Ramos (cell line): Measurements from ENCODE around the gene ADAM19.

Source experiments
- in situ Hi-C: fragments of 300-500 bp; cut with MboI; formaldehyde crosslinking; loops from one replicate; pipeline ENCODE4 v1.14.3; 2022; ENCODE audit warnings: low sequenced_read_pairs; ENCODE audit not compliant: unreplicated experiment

The ADAM19 gene, protein sequence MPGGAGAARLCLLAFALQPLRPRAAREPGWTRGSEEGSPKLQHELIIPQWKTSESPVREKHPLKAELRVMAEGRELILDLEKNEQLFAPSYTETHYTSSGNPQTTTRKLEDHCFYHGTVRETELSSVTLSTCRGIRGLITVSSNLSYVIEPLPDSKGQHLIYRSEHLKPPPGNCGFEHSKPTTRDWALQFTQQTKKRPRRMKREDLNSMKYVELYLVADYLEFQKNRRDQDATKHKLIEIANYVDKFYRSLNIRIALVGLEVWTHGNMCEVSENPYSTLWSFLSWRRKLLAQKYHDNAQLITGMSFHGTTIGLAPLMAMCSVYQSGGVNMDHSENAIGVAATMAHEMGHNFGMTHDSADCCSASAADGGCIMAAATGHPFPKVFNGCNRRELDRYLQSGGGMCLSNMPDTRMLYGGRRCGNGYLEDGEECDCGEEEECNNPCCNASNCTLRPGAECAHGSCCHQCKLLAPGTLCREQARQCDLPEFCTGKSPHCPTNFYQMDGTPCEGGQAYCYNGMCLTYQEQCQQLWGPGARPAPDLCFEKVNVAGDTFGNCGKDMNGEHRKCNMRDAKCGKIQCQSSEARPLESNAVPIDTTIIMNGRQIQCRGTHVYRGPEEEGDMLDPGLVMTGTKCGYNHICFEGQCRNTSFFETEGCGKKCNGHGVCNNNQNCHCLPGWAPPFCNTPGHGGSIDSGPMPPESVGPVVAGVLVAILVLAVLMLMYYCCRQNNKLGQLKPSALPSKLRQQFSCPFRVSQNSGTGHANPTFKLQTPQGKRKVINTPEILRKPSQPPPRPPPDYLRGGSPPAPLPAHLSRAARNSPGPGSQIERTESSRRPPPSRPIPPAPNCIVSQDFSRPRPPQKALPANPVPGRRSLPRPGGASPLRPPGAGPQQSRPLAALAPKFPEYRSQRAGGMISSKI

DNA sequence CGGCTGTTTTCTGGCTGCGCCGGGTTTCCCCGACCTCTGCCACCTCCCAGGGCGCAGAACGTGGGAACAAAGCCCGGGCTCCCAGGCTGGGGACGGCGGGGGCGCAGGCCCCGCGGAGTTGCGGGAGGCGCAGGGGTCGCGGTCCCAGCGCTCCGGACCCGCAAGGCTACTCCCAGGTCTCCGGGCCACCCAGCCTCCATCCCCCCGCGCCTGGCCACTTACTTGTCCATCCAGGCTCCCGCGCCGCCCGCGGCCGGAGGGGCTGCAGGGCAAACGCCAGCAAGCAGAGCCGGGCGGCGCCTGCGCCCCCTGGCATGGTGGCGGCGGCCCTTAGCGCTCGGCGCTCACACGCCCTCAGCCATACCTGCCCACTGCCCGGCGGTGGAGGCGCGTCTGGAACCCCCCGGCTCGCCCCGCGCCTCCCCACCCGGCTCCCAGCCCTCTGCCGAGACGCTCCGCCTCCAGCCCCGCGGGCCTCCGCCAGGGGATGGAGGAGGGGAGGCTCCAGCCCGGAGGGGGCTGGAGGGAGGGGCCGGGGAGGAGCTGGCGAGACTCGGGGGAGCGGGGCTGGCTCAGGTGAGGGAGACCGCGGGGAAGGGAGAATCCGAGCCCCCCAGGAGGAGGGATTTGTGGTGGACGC, at the start of gene ADAM19:
Gene ADAM19, minus strand, starts transcription at position 395 of the 640 bp plus-strand sequence. Its CDS starts 79 bp downstream, at position 316.
- in situ Hi-C loops, result no loop called here

DNA sequence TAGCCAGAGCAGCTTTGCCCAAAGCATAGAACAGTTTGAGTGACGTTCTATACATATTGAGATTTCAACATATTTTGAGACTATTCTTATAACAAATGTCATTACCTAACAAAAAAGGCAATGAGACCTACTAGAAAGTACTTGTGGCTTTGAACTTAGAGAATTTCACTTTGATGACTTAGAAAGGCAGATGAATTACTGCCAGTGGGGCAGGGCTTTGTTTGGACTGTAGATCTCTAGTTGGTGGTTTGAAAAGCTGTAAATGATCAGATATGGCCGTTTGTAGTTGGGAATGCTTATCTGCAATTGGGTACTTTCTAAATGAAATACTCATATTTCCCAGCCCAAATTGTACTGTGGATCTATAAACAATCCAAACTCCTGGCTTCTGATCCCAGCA, 48.6 kb upstream of the ADAM19 start:
- in situ Hi-C loops, result no loop called here

DNA sequence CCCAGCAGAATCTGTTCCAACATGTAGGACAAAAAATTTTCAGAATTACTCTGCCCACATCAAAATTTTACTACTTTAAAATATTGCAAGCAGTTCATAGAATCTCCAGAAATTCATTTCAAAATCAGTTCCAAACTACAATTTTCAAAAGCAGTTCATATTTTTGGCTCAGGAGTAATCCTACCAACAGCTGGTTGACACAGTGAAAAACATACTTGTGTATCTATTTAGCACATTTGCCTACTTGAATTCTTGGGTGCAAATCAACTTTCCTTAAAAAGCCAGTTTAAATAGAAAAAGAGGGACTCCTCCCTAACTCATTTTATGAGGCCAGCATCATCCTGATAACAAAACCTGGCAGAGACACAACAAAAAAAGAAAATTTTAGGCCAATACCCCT, 45.2 kb upstream of the ADAM19 start:
- in situ Hi-C loops, result no loop called here

DNA sequence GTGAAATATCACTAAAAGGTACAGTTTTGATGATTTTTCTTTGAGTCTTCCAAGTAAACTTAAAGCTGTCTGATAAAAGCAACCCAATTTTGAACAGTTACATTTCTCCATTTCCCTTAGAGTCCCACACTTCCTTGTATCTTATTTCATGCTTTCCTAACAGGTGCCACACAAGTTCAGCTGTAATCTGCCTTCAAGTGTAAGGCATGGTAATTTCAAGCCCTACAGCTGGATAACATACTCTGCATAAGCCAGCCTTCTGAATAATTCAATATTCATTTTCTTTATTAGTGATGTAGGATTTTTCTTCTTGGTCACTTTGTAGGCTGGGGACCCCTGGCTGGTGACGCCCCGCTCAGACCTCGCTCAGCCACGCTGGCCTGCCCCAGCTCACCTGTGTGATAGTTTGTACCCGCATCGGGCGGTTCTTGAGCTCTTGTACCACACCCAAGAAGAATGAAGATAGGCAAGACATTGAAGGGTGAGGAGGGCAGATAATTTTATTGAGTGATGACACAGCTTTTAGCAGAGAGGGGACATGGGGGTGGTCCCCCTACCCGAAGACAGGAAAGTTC, 42.7 kb upstream of the ADAM19 start:
- in situ Hi-C loops, result no loop called here

DNA sequence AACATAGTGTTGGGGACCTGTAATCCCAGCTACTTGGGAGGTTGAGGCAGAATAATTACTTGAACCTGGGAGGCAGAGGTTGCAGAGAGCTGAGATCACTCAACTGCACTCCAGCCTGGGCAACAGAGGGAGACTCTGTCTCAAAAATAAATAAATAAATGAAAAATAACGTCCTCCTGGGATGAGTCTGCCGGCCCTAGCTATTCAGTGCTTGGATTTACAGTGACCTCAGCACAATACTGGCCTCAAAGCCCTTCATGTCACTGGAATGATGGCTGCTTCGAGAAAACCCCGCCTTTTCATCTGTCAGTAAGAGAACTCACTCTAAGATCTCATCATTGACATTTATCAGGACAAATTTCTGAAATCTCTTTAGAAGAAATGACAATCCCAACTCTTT, 41.2 kb upstream of the ADAM19 start:
- in situ Hi-C loops, result no loop called here

DNA sequence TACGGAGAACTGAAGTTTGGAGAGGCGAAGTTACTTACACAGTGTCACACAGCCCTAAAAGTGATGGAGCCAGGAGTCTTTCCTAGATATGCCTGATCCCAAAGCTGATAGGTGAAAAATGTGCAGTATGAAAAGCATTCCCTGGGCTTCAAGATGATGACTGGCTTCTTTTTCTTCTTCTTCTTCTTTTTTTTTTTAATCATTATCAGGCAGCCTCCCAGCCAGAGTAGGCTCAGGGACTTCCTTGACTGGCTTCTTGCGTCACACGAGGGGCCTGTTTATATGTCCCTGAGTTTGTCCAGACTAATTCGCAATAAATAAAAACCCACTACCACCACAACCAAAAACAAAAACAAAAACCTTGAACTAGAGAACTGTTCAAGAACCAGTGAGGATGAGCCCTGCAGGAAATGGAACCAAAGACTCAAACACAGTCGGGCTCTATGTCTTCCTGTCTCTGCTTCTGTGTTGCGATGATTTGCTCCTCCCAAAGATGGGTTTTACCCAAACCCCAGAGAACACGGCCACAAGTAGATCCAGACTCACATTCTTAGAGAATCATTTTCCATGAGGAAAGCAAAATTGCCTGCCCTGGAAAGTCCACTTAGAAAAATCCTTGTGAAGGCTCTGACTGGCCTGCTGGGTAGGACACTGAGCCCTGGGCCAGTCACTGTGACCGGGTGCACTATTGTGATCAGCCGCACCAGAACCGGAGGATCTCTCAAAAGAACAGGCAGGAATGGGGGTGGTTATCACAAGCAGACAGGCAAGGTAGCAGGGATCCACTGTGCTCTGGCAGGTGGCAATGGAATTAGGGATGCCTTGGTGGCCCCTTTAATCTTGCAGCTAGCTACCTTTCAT, 38.0 kb upstream of the ADAM19 start:
- in situ Hi-C loops, result no loop called here

DNA sequence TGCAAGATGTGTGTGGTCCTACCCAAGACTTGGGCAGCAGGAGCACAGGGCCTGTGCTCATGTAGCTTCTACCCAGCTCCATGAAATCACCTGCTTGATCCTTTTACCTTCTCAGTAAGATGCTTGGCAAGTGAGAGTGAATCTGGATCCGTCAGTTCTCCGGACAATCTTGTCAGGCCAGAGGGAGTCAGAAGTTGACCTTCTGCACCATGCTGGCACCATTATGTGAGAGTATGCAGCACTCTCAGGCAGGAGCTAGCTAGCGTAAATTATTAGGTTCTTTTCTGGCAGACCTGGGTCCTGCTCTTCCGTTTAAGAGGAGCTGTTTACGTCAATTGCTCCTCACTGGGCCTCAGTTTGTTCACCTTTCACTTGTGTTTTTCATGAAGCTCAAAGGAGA, 37.0 kb upstream of the ADAM19 start:
- in situ Hi-C loops, result no loop called here

DNA sequence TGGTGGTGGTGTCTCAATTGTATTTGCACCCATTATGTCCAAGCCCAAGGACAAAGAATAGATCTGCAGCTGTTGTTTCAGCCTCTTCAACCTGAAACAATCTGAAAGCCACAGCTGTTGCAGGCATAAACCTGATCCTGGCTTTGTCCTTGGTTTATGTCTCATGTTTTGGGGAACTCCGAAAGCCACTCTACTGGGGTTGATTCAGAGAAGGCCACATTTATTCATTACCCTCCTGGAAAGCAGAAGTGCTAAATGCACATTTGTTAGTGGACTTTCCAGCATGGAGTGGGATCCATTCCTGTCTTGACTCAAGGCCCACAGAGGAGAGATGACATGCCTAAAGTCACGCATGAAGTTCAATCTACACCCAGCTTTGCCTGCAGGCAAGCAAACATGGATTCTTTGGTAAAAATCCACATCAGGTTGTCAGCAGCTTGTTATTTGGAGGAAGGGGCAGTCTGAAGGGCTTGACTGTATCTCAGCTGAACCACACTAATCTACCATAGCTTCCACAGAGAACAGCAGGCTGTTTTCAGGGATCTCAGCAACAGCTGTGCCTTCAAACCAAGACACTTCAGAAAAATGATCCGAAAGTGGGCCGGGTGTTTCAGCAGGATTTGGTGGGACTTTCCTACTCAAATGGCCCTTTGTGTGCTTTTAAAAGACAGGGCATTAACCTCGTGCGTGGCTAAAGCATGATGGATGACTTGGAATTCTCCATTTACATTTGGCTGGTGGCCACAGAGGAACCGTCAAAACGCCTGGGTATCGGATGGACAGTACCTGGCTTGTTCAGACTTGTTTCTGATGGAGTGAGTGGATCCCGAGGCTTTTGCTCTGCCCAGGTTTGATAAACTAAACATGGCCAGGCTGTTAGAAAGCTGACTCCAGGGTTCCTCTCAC, 36.2 kb upstream of the ADAM19 start:
- in situ Hi-C loops, result no loop called here

DNA sequence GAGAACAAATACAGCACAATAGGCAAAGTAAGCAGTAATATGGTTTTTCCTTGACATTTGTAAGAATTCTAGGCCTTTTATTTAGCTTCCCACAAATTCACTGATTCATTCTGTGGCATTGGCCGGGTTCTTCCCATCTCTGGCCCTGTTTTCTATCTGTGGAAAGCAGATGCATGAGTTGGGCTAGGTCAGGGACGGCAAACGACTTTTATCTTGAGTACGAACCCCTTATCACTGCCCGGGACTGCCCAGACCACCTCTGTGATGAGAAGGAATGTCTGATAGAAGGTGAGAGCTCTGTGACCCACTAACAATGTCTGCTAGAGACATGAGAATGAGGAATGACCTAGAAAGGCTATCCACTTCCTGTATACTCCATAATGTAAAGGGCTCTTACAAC, 35.4 kb upstream of the ADAM19 start:
- in situ Hi-C loops, result no loop called here

DNA sequence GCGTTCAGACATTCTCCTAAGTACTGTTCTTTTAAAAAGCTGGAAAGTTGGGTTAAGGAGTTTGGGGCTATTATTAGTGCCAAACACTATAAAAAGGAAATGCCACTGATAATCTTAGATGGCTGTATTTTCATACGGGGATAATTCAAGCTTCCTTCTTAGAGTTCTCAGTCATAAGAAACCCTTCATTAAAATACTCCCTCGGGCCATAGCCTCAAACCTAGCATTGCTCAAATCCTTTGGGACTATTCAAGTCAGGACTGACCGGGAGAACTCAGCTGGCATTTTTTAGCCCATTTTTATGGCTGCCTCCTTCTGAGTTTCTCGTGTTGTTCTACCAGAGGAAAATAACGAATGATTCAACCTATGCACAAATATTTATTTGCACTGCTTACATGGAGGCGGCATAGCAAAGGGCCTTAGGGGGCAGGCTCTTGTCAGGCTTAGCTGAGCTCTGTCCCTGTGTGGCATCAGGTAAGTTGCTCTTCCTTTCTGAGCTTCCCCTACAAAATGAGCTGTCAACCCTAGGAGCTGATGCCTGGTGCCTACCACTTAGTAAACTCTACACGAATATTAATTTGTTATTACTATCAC, 33.5 kb upstream of the ADAM19 start:
- in situ Hi-C loops, result no loop called here

DNA sequence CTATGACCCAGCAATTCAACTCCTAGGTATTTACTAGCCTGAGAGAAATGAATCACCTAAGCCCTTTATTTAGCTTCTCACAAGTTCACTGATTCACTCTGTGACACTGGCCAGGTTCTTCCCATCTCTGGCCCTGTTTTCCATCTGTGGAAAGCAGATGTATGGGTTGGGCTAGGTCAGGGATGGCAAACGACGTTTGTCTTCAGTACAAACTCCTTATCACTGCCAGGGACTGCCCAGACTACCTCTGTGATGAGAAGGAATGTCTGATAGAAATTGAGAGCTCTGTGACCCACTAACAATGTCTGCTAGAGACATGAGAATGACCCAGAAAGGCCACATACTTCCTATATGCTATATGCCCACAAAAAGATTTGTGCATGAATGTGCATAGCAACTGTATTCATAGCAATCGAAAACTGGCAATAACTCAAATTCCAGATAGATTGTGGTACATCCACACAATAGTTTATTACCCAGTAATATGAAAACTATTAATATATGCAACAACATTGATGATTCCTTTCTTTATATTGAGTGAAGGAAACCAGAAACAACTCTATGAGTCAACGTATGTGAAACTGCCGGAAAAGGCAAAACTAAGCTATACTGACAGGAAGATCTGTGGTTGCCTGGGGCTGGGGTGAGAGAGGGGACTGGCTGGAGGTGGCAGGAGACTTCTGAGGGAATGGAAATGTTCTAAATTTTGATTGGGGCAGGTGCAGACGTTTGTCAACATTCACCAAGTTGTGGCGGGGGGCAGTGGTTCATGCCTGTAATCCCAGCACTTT, 32.0 kb upstream of the ADAM19 start:
- in situ Hi-C loops, result no loop called here

DNA sequence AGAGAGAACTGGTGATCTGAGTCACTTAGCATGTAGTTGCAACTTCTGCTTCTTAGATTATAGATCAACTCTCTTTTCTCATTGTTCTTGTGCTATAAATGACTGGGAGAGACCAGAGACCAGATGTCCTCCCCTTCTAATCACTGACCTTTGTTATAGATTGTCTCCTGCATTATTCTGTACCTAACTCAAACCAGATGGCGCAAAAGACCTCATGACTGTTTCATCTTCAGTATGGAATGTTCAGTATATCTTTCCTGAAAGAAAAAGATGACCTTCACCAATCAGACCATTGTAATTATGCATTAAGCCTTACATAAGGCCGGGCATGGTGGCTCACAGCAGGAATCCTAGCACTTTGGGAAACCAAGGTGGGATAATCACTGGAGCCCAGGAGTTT, 30.5 kb upstream of the ADAM19 start:
- in situ Hi-C loops, result no loop called here

DNA sequence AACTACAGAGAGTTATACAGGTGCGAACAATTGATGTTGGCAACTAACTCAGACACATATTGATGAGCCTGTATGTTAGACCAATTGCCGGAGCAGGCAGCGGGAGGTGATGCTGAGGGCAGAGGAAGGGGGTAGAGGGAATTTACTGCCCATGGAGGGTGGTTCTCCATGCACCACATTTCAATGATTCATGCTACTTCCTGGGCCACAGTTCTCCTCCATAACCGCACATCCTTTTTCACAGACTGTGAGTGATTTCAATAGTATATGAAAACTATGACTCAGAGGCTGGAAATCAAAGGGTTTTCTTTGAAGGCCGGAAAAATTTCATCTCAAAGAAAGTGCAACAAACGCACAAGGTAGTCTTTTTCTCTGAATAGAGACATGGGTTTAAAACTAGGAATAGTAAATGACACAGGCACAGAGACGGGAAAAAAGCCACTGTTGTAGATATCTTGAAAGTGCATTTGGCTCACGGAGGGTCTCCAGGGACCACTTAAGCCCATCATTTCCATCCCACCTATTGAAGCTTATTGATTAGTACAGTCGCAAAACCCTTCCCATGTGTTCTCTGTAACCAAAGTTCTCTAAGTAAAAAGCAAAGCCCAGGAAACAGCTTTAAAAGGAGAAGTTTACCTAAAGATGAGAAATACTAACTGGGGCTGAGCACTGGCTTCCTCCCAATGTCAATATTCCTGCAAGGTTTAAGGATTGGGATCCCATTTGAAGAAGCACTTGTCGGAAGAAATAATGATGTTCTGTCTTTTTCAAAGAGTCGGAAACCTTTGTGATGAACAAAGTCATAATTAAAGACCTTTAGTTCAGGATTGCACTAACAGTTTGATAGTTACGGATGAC, 28.0 kb upstream of the ADAM19 start:
- in situ Hi-C loops, result no loop called here

DNA sequence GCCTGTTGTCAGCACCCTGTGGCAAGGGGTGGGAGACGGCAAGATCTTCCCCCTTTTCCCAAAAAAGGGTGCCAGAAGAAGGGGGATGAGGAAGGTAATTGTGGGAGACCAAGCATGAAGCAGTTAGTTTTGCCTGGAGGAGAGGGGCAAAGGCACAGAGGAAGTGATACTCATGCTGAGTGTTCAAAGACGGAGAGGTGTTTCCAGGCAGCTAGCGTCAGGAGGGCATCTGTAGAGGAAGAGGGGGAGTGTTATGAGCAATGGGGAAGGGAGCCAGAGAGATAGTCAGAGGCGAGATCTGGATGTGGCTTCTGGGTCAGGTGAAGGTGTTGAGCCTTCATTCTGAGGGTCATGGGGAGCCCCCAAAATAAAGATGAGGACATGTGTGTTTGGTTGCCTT, 26.9 kb upstream of the ADAM19 start:
- in situ Hi-C loops, result no loop called here

DNA sequence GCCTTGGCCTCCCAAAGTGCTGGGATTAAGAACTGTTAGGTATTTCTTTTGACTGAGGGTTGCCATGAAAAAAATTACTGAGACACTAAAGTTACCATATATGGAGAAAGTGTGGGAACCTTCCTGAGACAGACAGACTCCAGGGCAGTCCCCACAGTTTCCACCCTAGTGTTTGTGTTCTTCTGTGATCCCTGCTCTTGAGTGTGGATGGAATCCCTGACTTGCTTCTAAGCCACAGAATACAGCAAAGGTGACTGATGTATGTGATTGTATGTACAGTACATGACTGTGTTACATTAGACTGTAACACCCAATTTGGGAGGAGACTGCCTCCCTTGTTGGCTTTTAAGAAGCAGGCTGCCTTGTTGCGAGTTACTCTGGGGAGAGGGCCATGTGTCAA, 24.7 kb upstream of the ADAM19 start:
- in situ Hi-C loops, result no loop called here

DNA sequence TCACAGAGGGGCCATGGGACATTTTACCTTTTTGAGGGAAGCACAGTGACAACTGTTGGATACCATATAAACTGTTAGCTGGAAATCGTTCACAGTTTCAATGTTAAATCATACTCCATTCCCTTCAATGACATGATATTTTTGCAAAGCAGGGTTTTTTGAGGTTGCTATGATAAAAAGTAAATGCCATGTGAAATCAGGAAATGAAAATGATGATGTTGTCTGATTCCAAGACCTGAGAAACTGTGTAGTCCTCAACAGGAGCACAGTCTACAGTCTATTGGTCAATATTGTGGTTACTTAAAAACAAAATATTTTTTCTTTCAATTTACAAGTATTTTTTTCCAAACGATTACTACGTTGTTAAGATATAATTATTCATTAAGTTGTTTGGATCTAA, 24.0 kb upstream of the ADAM19 start:
- in situ Hi-C loops, result no loop called here
